Measurements from ENCODE around the gene SORL1.

DNA sequence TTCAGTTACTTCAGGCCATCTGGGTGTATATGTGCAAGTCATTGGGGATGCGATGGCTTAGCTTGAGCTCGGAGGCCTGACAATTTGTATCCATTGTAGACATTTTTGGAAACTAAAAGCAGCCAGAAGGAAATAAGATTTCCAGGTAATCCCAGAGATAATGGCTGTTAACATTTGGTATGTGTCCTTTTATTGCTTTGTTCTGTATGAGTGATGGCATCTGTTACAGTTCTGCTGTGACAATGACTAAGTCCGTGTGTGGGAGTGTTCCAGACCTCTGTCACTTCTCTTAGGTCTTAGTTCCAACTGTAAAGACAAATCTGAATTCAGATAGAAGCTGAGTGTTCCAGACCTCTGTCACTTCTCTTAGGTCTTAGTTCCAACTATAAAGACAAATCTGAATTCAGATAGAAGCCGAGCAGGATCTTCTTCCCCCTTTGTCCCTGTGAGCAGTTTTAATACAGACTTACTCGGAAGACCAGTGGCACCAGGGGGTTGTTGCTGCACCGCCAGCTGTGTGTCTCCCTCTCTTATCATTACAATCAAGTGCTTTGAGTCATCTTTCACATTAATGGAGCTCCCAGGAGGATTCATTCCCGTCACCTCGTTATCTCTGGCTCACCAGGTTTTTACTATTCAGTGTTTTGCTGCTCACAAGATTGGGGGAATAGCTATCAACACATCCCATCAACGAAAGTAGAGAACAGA lies 191.5 kb downstream of the SORL1 start:
- TF ChIP-seq, protein P1, sequence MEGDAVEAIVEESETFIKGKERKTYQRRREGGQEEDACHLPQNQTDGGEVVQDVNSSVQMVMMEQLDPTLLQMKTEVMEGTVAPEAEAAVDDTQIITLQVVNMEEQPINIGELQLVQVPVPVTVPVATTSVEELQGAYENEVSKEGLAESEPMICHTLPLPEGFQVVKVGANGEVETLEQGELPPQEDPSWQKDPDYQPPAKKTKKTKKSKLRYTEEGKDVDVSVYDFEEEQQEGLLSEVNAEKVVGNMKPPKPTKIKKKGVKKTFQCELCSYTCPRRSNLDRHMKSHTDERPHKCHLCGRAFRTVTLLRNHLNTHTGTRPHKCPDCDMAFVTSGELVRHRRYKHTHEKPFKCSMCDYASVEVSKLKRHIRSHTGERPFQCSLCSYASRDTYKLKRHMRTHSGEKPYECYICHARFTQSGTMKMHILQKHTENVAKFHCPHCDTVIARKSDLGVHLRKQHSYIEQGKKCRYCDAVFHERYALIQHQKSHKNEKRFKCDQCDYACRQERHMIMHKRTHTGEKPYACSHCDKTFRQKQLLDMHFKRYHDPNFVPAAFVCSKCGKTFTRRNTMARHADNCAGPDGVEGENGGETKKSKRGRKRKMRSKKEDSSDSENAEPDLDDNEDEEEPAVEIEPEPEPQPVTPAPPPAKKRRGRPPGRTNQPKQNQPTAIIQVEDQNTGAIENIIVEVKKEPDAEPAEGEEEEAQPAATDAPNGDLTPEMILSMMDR (IDR thresholded peaks at IDR 0.05), result no peak
- no peak for TF ChIP-seq POLR2A (IDR thresholded peaks at IDR 0.05)
- TF ChIP-seq POLR2AphosphoS5 (IDR thresholded peaks at IDR 0.05), result no peak
- TF ChIP-seq EP300 (IDR thresholded peaks at IDR 0.05), result no peak

Measured in gastroesophageal sphincter (tissue), 3 donors.